Activated T-cell treated with anti-CD3 and anti-CD28 coated beads for 4 hours (primary cell): ENCODE results near the gene PRDM16.

Experiments used
- DNase-seq: peaks from one replicate; pipeline ENCODE4 v3.0.0-alpha.2; 2020

The PRDM16 gene

DNA sequence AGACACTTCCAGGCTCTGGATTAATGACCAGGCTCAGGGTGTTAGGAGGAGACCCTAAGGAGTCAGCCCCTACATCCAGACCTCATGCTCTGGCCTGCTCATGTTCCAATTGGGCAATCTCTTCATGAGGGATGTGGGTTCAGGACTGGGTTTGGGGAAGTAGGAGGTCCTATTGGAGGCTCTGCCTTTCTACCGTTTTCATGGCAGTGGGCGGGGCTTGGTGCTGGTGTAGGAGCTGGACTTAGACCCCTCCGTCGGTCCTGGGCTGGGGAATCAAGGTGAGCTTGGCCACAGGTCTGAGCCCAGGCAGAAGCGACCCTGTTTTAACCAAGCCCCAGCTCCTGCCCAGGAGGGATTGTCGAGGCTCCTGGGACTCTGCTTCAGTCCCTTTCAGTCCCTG, 123.4 kb downstream of the PRDM16 start:
- no peak for DNase-seq

DNA sequence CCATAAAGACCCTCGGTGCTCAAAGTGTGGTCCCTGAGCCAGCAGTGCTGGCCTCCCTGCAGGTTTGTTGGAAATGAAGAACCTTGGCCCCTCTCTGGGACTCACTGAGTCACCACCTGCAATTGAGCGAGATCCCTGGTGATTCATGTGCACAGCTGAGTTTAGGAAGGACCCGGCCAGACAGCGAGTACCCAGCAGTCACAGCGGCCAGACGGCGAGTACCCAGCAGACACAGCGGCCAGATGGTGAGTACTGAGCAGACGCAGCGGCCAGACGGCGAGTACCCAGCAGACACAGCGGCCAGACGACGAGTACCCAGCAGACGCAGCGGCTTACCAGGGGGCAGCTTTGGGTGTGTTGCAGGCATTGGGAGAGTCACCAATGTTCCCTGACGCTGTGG, 123.8 kb downstream of the PRDM16 start:
- DNase-seq, result no peak

DNA sequence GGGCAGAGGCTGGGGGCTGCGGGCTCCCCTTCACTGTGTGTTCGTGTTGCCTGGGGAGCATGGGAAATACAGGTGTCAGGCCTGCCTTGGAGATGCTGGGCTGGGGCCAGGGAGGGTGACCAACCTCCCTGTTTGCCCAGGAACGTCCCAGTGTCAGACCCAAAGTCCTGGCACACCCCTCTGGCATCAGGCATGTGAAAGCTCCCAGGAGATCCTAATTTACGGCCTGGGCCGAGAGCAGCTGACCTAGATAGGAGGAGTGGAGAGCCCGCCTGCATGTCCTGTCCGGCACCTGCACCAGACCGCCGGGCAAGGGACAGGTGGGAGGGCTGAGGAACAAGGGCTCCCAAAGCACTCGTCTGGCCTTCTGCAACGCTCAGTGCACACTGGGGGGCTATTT, 124.8 kb downstream of the PRDM16 start:
- no peak for DNase-seq

DNA sequence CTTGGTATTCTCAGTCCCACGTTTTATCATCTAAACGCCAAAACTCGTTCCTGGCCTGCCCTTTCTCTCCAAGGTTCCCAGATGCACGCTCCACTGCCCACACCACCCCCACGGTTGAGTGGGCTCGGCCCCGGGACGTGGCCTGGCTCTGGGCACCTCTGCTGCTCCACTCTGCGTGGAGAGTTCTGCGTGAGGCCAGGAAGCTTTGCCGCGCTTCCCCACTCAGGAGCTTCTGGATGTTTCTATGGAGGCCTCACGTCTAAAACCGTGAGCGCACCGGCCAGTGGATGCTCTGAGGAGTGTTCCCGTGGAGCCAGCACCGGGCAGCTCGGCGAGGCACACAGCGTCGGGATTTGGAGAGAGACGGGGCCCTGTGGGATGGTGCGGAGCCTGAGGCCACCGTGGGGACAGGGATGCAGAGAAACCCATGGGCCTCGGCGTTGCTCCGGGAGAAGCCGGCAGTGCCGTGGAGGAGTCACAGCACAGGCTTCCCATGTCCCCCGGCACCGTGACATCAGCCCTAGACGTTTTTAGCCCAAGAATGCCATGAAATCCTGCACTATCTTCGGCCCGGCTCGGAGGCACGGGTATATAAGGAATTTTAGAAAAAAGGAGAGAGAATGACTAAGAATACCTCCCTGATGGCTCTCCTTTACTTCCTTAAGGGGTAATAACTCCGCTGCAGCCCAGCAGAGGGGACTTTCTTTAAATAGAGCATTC, 125.9 kb downstream of the PRDM16 start:
- DNase-seq, result no peak

DNA sequence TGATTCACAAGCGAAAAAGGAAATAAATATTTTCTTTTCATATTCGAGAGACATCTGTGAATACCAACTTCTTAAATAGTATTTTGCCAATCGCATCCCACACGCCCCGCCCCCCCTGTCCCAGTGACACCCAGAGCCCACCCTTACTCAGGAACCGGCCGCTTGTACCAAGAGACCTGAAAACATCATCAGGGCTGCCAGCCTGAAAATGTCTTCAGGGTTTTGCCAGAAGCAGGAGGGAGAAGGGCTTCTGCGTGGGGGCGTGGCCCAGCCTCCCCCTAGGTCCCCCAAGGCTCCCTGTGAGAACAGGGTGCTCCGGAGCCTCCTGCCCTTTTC, 126.4 kb downstream of the PRDM16 start:
- DNase-seq, result no peak

DNA sequence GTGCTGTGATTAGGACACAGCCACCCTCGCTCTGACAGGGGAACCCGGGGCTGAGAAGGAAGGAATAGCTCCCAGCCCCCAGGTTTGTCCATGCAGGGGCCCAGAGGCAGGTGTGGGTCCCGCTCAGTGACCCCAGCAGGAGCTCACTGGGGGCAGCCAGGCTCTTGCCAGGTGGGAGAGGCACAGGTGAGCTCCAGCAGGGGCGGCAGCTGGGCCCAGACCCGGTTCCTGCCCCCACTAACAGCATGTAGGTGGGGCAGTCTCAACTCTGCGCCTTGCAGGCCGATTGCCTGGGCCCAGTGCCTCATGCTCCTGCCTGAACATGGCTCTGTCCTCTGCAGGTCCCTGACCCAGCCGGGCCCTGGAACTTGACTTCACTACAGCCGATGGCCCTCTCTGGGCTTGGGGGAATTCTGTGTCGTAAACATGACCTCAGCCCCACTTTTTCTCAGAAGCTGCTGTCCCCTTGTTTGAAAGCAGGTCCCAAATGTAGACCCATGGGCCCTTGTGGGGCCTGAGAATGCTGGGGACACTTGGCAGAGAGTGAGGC, 127.0 kb downstream of the PRDM16 start:
- no peak for DNase-seq

DNA sequence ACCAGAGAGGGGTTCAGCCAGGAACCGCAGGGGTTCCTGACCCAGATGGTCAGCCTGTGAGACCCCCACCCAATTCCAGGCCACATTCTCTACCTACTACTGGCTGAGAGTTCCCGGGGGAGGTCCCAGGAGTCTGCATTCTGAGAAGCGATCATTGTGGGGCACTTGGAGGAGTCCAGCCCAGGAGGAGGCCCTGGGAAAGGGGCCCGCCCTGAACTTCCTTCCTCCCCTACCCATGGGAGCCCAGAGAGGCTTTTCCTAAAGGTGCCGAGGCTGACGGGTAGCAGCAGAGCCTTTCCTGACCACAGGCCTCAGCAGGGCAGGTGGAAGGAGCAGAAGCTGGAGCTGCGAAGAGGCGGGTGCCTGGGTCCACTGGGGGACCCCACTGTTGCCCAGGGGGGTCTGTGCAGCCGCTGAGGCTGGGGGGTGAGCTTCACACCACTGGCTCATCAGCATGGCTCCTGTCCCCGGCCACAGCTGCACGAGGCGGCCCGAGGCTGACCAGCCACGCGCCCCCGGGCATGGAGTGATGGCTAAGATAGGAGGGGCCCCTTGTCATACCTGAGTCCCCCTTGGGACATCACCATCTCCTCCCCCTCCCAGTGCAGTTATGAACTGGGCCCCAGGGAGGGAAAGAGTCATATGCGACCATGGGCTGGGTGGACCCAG, 127.7 kb downstream of the PRDM16 start:
- no peak for DNase-seq

DNA sequence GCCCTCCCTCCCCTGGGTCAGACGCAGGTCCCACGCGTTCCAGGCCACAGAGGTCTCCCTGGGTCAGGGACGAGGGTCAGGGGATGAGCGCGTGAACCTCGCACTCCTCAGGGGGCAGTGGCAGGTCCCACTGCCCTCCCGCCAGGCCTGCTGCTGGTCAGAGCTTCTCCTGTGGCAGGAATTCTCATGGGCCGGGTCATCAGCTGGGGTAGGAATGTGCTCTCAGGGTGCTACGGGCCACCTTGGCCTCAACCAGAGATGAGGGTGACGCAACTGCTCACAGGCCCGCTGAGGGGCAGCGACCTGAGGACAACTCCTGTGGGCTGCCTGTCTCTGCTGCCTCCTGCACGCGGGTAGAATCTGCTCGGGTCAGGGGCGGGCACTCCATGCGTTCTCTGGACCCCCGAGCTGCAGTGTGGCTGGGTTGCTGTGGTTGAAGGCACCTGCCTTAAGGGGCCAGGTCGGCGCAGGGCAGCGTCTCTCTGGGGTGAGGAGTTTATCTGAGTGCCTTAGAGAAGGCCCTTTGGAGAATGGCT, 128.8 kb downstream of the PRDM16 start:
- DNase-seq, result no peak

DNA sequence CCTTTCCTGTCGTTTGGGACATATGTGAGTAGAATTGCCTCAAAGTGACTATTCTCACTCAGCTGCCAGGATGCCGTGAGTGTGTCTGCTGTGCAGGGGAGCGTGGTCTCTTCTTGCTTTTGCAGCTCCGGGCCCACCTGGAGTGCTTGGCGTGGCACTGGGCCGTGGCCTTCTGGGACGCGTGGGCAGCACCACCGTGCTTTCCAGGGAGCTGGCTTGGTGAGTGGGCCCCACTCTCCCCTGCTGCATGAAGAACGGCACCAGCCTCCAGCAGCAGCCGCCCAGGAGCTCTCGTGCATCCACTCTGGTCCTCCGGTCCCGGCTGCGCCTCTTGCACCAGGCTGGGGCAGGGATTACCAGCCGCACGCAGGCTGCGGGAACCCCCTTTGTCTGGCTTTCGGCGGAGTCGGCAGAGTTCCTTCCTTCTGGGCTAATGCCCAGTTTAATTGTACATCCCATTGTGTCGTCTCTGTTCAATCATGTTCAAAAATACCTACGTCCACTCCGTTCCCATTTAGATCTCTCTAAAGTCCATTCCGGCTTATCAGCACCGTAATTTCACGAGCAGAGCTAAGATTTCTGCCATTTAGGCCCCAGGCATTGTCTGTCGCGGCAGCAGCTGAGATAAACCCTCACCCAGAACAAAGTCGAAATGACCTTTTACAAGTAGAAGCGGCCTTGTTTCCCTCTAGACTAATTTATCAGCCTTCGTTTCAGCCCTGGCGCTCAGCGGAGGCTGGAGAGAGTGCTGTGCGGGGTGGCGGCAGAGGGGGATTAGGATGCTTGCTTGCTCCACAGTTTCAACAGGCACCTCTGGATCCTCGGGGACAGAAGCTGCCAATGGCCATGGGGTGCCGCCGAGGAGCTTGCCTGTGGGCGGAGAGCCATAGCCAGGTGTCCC, 129.6 kb downstream of the PRDM16 start:
- no peak for DNase-seq

DNA sequence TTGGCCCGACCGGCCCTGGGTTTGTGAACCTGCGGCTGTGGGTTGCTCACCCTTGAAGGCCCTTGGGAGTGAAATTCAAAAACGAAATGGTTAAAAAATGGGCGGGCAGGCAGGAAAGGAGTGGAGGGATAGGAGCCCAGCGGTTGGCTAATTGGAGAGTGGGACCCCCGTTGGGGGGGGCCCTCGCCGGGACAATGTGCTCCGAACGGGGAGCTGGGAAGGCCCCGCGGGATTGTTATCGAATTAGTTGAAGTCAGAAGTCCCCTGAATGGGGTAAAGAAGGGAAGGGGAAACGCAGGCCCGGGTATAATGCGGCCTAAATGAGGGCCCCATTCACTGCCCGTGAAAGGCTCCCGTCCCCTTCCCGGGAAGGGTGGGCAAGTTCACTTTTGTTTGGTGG, 135.7 kb downstream of the PRDM16 start:
- DNase-seq, result no peak

DNA sequence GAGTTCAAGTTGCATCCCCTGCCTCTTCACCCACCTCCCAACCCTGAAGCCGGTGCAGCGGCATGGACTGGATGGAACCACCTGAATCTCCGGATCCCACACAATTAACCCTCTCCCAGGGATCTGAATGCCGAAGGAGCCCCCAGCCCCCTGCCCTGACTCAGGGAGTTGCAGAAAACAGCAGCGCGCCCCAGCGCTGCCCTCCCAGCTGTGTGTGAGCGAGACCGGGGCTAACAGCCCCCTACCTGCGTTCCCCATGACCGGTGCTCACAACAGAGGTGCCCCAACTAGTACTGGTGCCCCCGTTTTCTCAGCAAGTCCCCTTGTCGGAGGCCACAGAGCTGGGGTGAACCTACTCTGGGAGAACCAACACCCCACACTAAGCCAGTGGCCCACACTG, 136.8 kb downstream of the PRDM16 start:
- no peak for DNase-seq

DNA sequence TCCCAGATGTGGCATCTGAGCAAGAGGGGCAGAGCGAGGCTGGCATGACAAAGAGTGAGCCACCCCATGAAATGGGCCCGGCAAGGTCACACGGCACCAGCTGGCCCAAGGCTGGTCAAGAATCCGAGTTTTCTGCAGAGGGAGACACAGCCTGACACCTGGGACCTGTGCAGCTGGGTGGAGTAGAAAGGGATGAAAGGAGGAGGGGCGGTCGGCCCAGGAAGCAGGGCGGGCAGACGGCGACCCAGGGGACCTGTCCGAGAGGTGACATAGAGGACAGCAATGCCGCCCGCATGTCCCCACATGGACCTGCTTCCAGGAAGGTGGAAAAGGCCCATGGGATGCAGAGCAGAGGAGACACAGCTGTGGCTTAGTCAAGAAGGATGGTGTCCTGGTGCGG, 137.7 kb downstream of the PRDM16 start:
- DNase-seq, result no peak

DNA sequence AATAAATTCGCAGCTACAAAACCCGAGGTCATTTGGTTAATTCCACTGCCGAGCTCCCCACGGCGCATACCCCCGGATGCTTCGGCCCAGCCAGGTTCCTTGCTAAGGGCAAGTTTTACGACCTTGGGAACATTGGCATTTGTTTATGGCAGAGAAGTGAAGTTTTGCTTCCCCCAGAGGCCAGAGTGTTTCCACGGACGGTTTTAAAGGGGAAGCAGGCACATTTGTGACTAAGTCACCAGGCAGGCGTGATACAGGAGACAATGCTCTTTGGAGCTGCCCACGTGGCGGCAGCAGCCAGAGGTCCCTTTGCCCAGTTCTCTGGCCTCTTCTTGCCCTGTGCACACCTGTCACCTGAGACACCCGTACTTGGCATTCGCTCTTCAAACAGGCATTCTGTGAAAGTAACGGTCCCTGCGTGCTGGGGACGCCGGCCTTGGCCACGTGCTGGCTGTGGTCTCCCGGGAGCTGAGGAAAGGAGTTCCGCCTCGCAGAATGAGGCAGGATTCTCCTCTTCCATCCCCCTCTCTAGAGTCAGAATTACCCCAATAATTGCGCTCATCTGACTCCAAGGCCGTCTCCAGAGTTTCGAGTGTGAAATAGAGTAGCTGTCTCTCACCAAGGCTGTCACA, 138.3 kb downstream of the PRDM16 start:
- no peak for DNase-seq

DNA sequence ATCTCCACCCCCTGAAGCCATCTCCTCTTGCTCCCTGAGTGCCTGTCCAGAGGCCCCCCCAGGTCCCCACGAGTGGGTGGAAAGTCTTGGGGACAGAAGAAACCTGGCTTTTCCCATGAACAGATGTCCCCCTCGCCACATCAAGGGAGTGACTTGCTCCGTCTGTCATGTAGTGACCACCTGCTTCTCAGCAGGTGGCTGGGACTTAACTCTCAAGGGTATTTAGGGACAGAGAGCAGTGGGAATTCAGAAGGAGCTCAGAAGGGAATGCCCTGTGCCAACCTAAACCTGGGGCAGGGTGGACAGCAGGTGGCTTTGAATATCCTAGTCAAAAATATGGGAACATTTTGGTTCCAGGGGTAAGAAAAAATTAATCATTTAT, 139.8 kb downstream of the PRDM16 start:
- no peak for DNase-seq

DNA sequence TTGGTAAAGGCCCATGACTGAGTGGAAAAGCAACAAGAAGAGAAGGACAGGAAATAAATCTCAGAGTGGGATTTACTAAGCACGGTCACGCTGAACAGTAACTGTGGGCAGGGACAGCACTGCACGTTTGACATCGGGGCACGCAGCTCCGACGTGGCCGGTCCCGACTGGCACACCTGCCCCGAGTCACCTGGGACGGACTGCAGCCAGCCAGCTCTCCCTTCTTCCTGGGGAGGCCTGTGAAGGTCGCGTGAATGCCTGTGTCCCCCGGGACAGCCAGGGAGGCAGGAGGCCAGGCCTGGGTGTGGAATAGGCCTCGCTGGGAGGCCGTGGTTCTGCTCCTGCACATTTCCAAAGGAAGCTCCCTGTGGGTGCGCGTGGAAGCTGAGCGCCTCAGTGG, 140.2 kb downstream of the PRDM16 start:
- DNase-seq, result no peak

DNA sequence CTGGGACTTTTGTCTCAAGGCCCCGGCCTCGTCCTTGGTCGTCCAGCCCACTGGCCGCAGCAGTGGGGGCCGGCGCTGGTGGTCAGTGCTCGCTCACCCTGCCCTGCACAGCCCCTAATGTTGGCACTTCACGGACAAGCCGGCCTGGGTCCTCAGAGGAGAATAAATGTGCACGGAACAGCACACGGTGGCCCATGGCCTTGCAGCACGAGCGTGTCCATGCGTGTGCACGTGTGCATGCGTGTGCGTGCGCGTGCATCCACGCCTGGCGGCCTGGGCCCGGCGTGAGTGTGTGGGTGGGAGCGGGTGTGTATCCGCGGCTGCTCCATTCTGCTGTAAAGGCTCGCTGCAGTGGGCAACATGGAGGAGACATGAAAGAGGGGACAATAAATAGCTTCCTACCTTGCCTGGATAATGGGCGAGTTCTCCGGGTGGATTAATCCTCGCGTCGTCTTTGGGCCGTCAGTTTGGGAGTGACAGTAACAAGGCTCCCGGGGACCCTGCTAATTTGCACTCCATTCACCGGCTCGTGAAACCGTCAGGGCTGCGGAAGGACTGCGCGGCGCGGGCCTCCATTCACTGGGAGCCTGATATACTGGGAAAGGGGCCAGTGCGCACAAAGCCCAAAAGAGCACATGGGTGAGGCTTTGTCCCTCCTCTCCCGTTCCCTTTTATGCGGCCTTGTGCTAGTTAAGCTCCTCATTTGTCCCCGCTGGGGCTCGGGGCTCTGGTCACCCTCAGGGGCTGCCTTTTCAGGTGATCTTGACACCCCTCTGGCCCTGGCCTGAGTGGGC, 142.8 kb downstream of the PRDM16 start:
- no peak for DNase-seq

DNA sequence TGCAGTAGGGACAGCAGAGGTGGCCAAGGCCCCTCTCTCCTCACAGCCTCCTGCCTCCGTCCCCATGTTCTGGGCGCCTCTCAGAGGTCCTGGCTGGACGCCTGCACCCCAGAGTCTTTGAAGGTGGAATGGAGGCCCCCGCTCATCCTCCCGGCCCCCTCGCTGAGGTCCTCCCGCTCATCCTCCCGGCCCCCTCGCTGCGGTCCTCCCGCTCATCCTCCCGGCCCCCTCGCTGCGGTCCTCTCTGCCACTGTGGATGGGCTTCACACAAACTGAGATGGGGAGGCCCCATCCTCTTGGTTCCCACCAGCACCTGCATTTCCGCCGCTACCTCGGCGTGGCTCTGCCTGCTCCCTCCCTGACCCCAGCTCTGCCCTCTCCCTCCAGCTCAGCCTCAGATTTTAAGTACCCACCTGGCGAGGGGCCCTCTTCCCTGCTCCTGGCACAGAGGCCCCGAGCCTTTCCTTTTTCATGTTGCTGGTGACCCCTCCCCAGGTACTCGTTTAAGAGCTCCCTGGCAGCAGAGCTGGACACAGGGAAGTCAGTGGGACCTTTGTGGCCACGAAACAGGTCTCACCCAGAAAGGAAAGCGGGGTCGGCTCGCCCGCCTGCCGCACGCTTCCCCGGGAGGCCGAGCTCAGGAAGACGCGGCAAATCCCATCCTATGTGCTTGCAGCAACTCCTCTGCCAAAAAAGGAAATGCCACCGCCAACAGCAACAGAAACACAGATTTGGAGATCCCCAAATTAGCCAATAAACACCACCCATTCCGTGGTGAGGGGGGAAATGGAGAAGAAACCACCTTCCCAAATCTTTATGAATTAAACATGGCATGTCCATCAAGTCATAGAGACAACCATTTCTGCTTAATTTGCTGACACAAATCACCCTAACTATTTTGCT, 143.7 kb downstream of the PRDM16 start:
- no peak for DNase-seq

DNA sequence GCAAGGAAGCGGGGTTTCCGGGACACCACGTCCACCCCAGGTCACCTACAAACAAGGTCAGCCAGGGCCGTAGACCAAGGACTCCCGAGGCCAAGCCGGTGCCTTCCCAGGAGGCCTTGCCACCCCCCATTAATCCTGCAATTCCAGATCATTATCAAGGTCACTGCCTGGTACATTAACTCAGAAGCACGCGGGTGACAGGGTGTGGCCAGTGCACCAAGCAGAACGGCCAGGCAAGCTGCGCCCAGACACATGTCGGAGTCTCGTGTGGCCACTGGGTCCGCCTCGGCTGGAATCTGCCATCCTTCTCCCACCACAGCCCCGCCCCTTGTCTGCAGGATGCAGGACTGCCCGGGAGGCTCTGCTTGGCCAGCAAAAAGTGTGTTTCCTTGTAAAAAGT, 144.7 kb downstream of the PRDM16 start:
- DNase-seq, result no peak

DNA sequence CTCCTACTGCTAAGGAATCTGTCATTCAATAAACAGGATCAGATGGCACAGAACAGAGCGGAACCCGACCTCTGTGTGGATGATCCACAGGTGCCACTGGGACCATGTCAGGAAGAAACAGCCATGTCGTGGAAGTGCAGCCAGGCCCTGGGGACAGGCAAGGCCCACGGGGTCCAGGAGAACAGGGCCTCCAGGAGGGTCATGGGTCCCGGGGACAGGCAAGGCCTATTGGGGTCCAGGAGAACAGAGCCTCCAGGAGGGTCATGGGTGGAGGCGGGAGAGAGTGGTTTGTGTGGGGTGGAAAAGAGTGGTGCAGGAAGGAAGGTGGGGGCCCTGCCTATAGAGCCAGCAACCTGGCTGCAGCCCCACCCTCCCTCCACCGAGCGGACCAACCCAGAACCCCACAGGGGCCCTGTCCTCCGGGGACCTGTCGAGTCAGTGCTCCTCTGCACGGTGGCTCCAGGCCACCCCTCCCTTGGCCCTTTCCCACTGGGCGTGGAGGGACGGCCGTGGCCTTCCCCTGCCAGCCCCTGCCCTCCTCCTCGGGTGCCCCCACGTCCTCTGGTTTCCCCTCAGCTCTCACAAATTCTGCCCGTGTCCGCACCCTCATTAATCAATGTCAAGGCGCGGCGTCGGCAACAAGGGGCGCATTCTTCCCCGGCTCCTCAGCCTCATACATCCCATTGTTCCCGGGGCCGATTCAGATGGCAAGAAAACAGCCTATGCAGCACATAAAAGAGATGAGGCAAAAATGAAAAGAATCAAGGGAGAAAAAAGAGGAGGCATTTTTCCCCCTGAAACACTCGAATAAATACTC, 146.4 kb downstream of the PRDM16 start:
- DNase-seq, result no peak

DNA sequence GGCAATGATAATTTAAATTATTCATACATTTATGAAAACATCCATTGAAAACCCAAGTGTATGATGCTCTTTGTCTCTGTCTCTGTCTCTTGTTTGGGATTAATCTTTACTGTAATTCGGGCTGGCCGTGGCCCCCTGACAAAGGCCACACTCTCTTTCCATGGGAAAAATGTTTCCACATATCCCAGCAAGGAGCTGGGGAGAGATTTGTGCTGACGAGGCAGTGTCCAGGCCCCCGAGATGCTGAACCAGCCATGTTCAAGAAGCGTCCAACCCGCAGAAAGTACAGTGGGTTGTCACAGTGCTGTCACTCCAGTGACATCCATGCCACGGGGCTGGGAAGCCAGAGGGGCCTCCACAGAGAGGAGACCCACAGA, 147.0 kb downstream of the PRDM16 start:
- DNase-seq, result no peak
